Uterus (tissue), 2 donors: ENCODE measurements around the gene IL13.

Source experiments
- CTCF ChIP-seq, 4 experiments: fragments of 200-600 bp in 2 of 4; fragments of 450-650 bp in 2 of 4; sonication (generic) in 2 of 4; IDR thresholded peaks; one replicate each; pipeline ENCODE4 v1.5.1; 2016 to 2019; ENCODE audit warnings: antibody characterized with exemption in 4 of 4, mild to moderate bottlenecking in 2 of 4, moderate library complexity in 1 of 4
- POLR2A ChIP-seq, 2 donors: fragments of 450-650 bp; IDR thresholded peaks; one replicate each; pipeline ENCODE4 v1.6.1; 2016; ENCODE audit warnings: antibody characterized with exemption in 2 of 2, mild to moderate bottlenecking in 1 of 2, moderate library complexity in 1 of 2

- TF ChIP-seq CTCF (IDR thresholded peaks at IDR 0.05) (no peak), POLR2A (IDR thresholded peaks at IDR 0.05) (no peak)
These were observed 30.8 kb downstream of the IL13 start for GRCh38 chr5:132688536-132689339.
